PFSK-1 (cell line): ENCODE results near the gene JOSD1.

Experiments used
- FOXP2 ChIP-seq: optimal IDR thresholded peaks from 2 replicates; pipeline ENCODE3; 2011; ENCODE audit warnings: borderline replicate concordance, control low read depth, inconsistent platforms; ENCODE audit not compliant: insufficient read depth; ENCODE audit errors: extremely low read length, extremely low read depth
- POLR2AphosphoS5 ChIP-seq: IDR thresholded peaks from 2 replicates; pipeline ENCODE4 v1.6.1; 2012; ENCODE audit warnings: low read depth, mild to moderate bottlenecking, control low read depth, low read length, moderate library complexity
- SIN3A ChIP-seq: IDR thresholded peaks from 2 replicates; pipeline ENCODE4 v1.6.1; 2012; ENCODE audit warnings: mild to moderate bottlenecking, low read length, moderate library complexity, borderline replicate concordance; ENCODE audit not compliant: insufficient read depth
- TAF1 ChIP-seq: IDR thresholded peaks from 2 replicates; pipeline ENCODE4 v1.6.1; 2012; ENCODE audit warnings: low read length, control low read depth, borderline replicate concordance; ENCODE audit not compliant: insufficient read depth
- TF ChIP-seq, protein P1 (sequence below), 2 experiments: IDR thresholded peaks; 2 replicates each; pipeline versions ENCODE4 v1.6.1 to v1.8.0; 2011 to 2012; ENCODE audit warnings: low read depth in 2 of 2, low read length in 2 of 2, control low read depth in 1 of 2, inconsistent platforms in 1 of 2, mild to moderate bottlenecking in 1 of 2, moderate library complexity in 1 of 2; ENCODE audit not compliant: insufficient read depth in 1 of 2

JOSD1 gene

DNA sequence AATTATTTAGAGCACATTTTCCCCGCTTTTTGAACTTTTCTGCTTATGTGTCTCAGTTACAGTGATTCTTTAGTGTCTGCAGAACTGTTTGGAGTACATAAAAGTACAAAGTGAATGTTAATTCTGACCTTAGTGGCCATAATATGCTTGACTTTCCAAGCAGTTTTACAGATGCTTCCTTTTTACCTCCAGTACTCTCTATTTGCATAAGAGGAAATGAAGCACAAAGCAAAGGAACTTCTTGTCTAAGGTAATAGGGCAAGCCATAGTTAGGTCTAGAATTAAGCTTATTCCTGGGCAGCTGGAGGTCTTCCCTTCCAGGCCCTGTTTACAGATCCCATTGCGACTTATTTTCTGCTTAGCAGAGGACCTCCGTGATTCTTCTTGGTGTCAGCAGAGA is 8.6 kb upstream of the JOSD1 start:
- TF ChIP-seq SIN3A: no peak
- no peak for TF ChIP-seq FOXP2
- no peak for TF ChIP-seq TAF1
- TF ChIP-seq, protein P1, sequence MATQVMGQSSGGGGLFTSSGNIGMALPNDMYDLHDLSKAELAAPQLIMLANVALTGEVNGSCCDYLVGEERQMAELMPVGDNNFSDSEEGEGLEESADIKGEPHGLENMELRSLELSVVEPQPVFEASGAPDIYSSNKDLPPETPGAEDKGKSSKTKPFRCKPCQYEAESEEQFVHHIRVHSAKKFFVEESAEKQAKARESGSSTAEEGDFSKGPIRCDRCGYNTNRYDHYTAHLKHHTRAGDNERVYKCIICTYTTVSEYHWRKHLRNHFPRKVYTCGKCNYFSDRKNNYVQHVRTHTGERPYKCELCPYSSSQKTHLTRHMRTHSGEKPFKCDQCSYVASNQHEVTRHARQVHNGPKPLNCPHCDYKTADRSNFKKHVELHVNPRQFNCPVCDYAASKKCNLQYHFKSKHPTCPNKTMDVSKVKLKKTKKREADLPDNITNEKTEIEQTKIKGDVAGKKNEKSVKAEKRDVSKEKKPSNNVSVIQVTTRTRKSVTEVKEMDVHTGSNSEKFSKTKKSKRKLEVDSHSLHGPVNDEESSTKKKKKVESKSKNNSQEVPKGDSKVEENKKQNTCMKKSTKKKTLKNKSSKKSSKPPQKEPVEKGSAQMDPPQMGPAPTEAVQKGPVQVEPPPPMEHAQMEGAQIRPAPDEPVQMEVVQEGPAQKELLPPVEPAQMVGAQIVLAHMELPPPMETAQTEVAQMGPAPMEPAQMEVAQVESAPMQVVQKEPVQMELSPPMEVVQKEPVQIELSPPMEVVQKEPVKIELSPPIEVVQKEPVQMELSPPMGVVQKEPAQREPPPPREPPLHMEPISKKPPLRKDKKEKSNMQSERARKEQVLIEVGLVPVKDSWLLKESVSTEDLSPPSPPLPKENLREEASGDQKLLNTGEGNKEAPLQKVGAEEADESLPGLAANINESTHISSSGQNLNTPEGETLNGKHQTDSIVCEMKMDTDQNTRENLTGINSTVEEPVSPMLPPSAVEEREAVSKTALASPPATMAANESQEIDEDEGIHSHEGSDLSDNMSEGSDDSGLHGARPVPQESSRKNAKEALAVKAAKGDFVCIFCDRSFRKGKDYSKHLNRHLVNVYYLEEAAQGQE (IDR thresholded peaks at IDR 0.05; ENCODE audit: insufficient read depth in 1 of 2, low read depth in 2 of 2, low read length in 2 of 2): no peak
- no peak for TF ChIP-seq POLR2AphosphoS5

GRCh38 chr22:38707984-38708383 is 7.2 kb upstream of the JOSD1 start:
- TF ChIP-seq, protein P1 (IDR thresholded peaks at IDR 0.05; ENCODE audit: insufficient read depth in 1 of 2, low read depth in 2 of 2, low read length in 2 of 2): no peak
- no peak for TF ChIP-seq POLR2AphosphoS5
- TF ChIP-seq TAF1: no peak
- no peak for TF ChIP-seq SIN3A
- TF ChIP-seq FOXP2: no peak

DNA sequence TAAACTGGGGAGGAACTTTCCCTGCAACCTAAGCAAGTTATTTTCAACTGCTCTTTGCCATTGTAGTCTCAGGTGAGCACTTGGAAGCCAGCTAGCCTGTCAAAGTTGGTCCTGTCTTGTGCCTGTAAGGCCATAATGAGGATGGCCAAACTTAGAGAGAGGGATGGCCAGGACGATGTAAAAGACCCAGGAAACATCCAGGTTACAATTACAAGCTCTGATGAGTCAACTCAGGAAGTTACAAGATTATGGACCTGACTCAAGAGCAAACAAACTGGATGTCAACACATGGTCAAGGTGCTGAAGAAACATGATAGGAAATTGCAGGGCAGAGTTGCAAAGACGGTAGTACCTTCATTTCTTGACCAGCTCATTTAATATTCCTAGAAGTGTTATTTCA is 6.6 kb upstream of the JOSD1 start:
- TF ChIP-seq, protein P1 (IDR thresholded peaks at IDR 0.05; ENCODE audit: insufficient read depth in 1 of 2, low read depth in 2 of 2, low read length in 2 of 2): no peak
- peak; percentile 22; the same call in 1 of the 2 replicates for TF ChIP-seq SIN3A

DNA sequence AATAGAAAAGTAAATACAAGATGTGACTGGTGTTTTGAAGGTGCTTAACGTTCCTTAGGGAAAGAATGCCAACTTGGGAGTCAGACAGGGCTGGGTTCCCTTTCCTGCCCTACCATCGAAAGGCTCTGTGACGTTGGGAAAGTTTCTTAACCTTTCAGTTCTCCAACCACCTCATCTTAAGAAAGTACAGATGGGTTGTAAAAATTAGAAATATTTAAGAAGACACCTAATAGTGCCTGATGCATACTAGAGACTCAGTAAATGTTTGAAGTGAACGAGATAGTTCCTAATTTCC is 6.1 kb upstream of the JOSD1 start:
- TF ChIP-seq POLR2AphosphoS5 (no peak), TAF1 (no peak), SIN3A (no peak), FOXP2 (no peak)
- TF ChIP-seq, protein P1 (IDR thresholded peaks at IDR 0.05; ENCODE audit: insufficient read depth in 1 of 2, low read depth in 2 of 2, low read length in 2 of 2): no peak

DNA sequence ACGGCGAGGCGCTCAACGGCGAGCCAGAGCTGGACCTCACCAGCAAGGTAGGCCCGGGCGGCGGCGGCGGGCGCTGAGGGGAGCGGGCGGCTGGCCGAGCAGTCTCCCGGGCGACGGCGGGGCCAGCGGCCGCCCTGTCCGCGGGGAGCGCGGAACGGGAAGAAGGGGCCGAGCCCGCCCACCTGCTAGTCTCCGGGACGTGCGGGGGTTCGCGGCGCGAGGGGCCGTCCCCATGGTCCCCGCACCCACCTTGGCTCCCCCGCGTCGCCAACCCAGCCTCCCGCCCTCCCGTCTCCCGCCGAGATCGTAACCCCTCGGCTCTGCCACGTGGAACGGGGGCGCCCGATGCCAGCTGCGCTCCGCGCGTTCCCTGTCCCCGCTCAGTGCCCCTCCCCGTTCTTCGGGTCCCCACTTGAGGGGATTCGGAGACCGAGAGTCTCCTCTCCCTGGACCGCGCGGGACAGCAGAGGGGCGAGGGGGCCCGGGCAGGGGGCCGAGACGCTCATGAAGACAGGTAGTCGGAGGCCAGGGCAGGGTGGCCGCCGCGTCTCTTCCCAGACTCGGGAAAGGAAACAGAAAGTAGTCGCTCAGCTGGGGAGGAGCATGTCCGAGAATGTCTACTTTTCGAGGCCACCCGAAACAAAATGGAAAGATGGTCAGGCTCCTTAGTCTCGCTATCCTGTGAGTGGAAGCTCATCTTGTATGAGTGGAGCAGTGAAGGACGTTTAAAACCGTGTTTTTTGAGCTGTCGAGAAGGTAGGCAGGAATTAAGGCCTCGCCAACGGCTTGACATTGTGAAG is 5.6 kb upstream of the JOSD1 start:
- TF ChIP-seq POLR2AphosphoS5 (no peak), TAF1 (no peak), SIN3A (no peak)
- TF ChIP-seq, protein P1 (IDR thresholded peaks at IDR 0.05; ENCODE audit: insufficient read depth in 1 of 2, low read depth in 2 of 2, low read length in 2 of 2): no peak
